Omental fat pad (tissue), 4 donors: ENCODE measurements around the gene NFATC4. TPM values are rescaled to one million over a fixed set of nuclear protein-coding genes. Genes with fewer than 3 reads are reported as not detected.
A peak's percentile ranks its signal among the peaks of the same experiment; 100 is the strongest.
"Not testable (repeated sequence)": the region's sequence is repeated elsewhere in the genome, so short reads cannot be mapped to it uniquely, and the experiment has no call there.

Source experiments
- ATAC-seq: fragments of 150-250 bp; one replicate; pipeline ENCODE4 v1.9.1; 2016; ENCODE audit warnings: mild to moderate bottlenecking, moderate library complexity; ENCODE audit not compliant: low FRiP score
- DNase-seq: peaks from one replicate; pipeline ENCODE4 v3.0.0-alpha.2; 2019; ENCODE audit warnings: low spot score
- CTCF ChIP-seq, 3 donors: fragments of 450-650 bp; IDR thresholded peaks; one replicate each; pipeline ENCODE4 v1.5.1; 2016 to 2017; ENCODE audit warnings: antibody characterized with exemption in 3 of 3, mild to moderate bottlenecking in 3 of 3, moderate library complexity in 2 of 3
- total RNA-seq, 4 donors: library from RNA; depleted of rRNA; stranded (reverse); fragments of >200 nt; gene quantifications; one replicate each; pipeline ENCODE4 v1.1.0, GENCODE V29; 2016

Gene NFATC4
- total RNA-seq, 4 donors from 2014 or later, result 9.2 to 53.3 (median 23.3) TPM

- DNase-seq, result no peak
- ATAC-seq, result no peak
- no peak for TF ChIP-seq CTCF (IDR thresholded peaks at IDR 0.05)
Measured at GRCh38 chr14:24348186-24348585, 19.8 kb upstream of the NFATC4 start.

- no peak for TF ChIP-seq CTCF (IDR thresholded peaks at IDR 0.05)
- no peak for ATAC-seq
- no peak for DNase-seq
Measured at GRCh38 chr14:24349742-24350141, 18.2 kb upstream of the NFATC4 start.

- DNase-seq (no peak), ATAC-seq (peak; percentile 78)
- no peak for TF ChIP-seq CTCF (IDR thresholded peaks at IDR 0.05)
Measured at GRCh38 chr14:24351517-24351916, 16.5 kb upstream of the NFATC4 start.

- DNase-seq, result no peak
- TF ChIP-seq CTCF (IDR thresholded peaks at IDR 0.05), result no peak
- no peak for ATAC-seq
Measured at GRCh38 chr14:24353559-24354481, 14.2 kb upstream of the NFATC4 start.

GRCh38 chr14:24354482-24354825, 13.5 kb upstream of the NFATC4 start:
- ATAC-seq, DNase-seq: not testable (repeated sequence)

- TF ChIP-seq CTCF (IDR thresholded peaks at IDR 0.05), result no peak
- DNase-seq (no peak), ATAC-seq (no peak)
Measured at GRCh38 chr14:24355009-24355408, 13.0 kb upstream of the NFATC4 start.

GRCh38 chr14:24356208-24356607, 11.8 kb upstream of the NFATC4 start:
- DNase-seq, result no peak

More at GRCh38 chr14:24356208-24356607, 11.8 kb upstream of the NFATC4 start:
- no peak for ATAC-seq
- TF ChIP-seq CTCF (IDR thresholded peaks at IDR 0.05), result no peak
